Uterus (tissue), 4 donors: ENCODE results near the gene CHST15. TPM values are rescaled to one million over a fixed set of nuclear protein-coding genes. Genes with fewer than 3 reads are reported as not detected.

Source experiments
- DNase-seq, 2 donors: peaks; one replicate each; pipeline ENCODE4 v3.0.0-alpha.2; 2019 to 2020
- H3K27ac ChIP-seq, 2 donors: fragments of 200-600 bp; sonication (generic); 1 replicate in 1 of 2; 2 replicates in 1 of 2; pipeline ENCODE4 v1.5.1; 2016 to 2018
- H3K27me3 ChIP-seq, 2 donors: fragments of 200-600 bp; sonication (generic); one replicate each; pipeline ENCODE4 v1.5.1; 2018 to 2019; ENCODE audit warnings: control low read depth in 1 of 2
- H3K36me3 ChIP-seq, 2 donors: fragments of 200-600 bp; sonication (generic); one replicate each; pipeline ENCODE4 v1.5.1; 2019; ENCODE audit warnings: control low read depth in 1 of 2
- H3K4me1 ChIP-seq, 2 donors: fragments of 200-600 bp; sonication (generic); one replicate each; pipeline ENCODE4 v1.5.1; 2018 to 2019; ENCODE audit warnings: control low read depth in 1 of 2
- H3K4me3 ChIP-seq, 2 donors: fragments of 200-600 bp; sonication (generic); 1 replicate in 1 of 2; 2 replicates in 1 of 2; pipeline ENCODE4 v1.5.1; 2018 to 2019; ENCODE audit warnings: mild to moderate bottlenecking in 1 of 2
- H3K9me3 ChIP-seq, 2 donors: fragments of 200-600 bp; sonication (generic); one replicate each; pipeline ENCODE4 v1.5.1; 2019; ENCODE audit warnings: control low read depth in 1 of 2
- POLR2A ChIP-seq, 2 donors: fragments of 450-650 bp; IDR thresholded peaks; one replicate each; pipeline ENCODE4 v1.6.1; 2016; ENCODE audit warnings: antibody characterized with exemption in 2 of 2, mild to moderate bottlenecking in 1 of 2, moderate library complexity in 1 of 2
- intact Hi-C: fragments of 100-400 bp; cut with DNase I; formaldehyde crosslinking; loops from one replicate; pipeline ENCODE4 v1.15.1; 2023; ENCODE audit warnings: low total_unique reads
- total RNA-seq, 4 donors: library from RNA; depleted of rRNA in 3 of 4; stranded (reverse); fragments of >200 nt in 3 of 4; gene quantifications; one replicate each; pipeline versions ENCODE4 v1.1.0 to v1.2.4, GENCODE V29; 2014 to 2023
- TF ChIP-seq, protein P1 (sequence below), 4 experiments: fragments of 200-600 bp in 2 of 4; fragments of 450-650 bp in 2 of 4; sonication (generic) in 2 of 4; IDR thresholded peaks; one replicate each; pipeline ENCODE4 v1.5.1; 2016 to 2019; ENCODE audit warnings: antibody characterized with exemption in 4 of 4, mild to moderate bottlenecking in 2 of 4, moderate library complexity in 1 of 4
- donor health status: DM: yes; HTN: yes; CAD: no.

Gene CHST15
- total RNA-seq, 4 donors from 2014 or later = 9.7 to 28.5 (median 17.8) TPM

DNA sequence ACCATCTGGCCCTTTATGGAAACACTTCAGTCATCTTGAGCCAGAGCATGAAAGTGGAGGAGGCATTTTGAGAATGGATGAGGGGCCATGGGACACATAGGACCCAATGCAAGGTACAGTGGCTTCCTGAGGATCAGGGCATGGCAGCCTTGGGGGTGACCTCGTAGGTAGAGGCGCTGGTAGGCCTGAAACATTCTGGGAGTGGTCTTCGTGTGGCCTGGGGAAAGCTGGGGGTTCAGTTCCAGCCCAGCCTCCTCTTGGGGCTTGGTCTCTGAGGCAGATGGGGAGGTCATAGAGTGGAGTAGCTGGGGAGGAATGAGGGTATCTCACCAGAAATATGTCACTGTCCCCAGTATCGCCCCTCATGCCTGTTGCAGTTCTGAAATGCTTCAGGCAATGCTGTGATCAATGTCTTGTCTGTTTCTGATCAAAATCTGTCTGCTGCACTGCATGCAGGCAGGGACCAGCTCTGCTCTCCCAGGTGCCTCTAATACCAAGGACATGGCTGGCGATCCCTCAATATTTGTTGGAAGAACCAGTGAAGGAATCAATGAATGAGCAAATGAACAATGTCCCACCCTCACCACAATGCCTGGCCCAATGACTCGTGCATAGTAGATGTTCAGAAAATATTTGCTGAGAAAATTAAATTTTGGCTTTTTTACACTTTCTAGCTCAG lies 90.9 kb downstream of the CHST15 start:
- Histone ChIP-seq H3K27me3 (no peaks in the 10 kb centered on the region), H3K36me3 (no peaks in the 10 kb centered on the region), H3K4me1 (no peaks in the 10 kb centered on the region), H3K9me3 (no peaks in the 10 kb centered on the region), H3K4me3 (no peak overlapping the region), H3K27ac (no peak overlapping the region)
- DNase-seq = no peak
- no peak for TF ChIP-seq POLR2A (IDR thresholded peaks at IDR 0.05)
- TF ChIP-seq, protein P1, sequence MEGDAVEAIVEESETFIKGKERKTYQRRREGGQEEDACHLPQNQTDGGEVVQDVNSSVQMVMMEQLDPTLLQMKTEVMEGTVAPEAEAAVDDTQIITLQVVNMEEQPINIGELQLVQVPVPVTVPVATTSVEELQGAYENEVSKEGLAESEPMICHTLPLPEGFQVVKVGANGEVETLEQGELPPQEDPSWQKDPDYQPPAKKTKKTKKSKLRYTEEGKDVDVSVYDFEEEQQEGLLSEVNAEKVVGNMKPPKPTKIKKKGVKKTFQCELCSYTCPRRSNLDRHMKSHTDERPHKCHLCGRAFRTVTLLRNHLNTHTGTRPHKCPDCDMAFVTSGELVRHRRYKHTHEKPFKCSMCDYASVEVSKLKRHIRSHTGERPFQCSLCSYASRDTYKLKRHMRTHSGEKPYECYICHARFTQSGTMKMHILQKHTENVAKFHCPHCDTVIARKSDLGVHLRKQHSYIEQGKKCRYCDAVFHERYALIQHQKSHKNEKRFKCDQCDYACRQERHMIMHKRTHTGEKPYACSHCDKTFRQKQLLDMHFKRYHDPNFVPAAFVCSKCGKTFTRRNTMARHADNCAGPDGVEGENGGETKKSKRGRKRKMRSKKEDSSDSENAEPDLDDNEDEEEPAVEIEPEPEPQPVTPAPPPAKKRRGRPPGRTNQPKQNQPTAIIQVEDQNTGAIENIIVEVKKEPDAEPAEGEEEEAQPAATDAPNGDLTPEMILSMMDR (IDR thresholded peaks at IDR 0.05) = no peak
- intact Hi-C loops = no loop called here

DNA sequence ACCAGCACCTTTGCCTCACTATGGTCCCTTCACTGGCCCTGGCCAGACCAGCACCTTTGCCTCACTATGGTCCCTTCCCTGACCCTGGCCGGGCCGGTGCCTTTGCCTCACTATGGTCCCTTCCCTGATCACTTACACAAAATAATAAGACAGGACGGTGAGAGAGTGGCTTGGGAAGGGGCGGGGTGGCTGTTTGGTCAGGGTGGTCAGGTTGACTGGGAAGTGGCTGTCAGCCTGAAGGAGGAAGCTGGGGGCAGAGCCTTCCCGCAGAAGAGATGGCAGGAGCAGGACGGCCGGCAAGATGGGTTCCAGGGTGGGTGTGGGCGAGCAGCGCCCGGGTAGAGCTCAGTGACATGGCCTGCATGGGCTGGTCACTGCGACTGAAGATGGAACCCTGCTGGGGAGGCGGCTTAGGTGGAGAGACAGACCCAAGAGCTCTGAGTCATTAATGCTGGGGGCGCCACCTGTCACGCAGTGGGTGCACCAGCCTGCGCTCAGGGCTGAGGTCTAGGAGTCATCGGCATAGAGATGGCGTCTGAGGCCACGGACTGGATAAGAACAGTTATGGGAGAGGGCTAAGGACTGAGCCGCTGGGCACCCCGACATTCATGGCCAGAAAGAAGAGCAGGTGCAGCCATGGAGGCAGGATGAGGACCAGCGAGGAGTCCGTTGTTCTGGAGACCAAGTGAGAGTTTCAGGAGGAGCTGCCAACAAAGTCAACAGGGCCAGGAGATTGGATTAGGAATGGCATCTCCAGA lies 91.8 kb downstream of the CHST15 start:
- H3K36me3 ChIP-seq = no peaks in the 10 kb centered on the region
- no peak for DNase-seq
- no peaks in the 10 kb centered on the region for H3K4me1 ChIP-seq
- H3K9me3 ChIP-seq = no peaks in the 10 kb centered on the region
- no peak overlapping the region for H3K27ac ChIP-seq
- TF ChIP-seq POLR2A (IDR thresholded peaks at IDR 0.05) = no peak
- TF ChIP-seq, protein P1 (IDR thresholded peaks at IDR 0.05) = no peak
- H3K27me3 ChIP-seq = no peaks in the 10 kb centered on the region
- intact Hi-C loops = no loop called here
- no peak overlapping the region for H3K4me3 ChIP-seq

DNA sequence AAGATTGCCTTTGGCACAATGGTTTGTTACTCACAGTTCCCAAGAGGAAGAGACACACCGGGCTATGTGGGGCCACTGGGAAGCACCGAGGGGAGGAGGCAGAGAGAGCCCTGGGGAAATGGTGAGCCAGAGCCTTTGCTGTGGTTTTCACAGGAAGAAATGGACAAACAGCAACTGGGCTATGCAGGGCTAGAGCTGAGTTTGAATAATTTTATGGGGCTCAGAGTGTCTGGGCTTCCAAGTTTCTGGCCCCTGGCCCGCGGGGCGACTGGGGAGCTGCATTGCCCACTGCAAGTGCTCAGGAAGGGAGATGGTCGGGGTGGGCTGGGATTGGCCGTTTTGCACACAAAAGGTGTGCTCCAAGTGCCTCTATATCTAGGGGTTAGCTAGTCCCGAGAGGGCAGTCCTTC lies 92.6 kb downstream of the CHST15 start:
- TF ChIP-seq, protein P1 (IDR thresholded peaks at IDR 0.05) = no peak
- TF ChIP-seq POLR2A (IDR thresholded peaks at IDR 0.05) = no peak
- Histone ChIP-seq H3K27me3 (no peaks in the 10 kb centered on the region), H3K36me3 (no peaks in the 10 kb centered on the region), H3K4me3 (no peak overlapping the region), H3K4me1 (no peaks in the 10 kb centered on the region), H3K9me3 (no peaks in the 10 kb centered on the region), H3K27ac (no peak overlapping the region)
- no peak for DNase-seq
- intact Hi-C loops = no loop called here

DNA sequence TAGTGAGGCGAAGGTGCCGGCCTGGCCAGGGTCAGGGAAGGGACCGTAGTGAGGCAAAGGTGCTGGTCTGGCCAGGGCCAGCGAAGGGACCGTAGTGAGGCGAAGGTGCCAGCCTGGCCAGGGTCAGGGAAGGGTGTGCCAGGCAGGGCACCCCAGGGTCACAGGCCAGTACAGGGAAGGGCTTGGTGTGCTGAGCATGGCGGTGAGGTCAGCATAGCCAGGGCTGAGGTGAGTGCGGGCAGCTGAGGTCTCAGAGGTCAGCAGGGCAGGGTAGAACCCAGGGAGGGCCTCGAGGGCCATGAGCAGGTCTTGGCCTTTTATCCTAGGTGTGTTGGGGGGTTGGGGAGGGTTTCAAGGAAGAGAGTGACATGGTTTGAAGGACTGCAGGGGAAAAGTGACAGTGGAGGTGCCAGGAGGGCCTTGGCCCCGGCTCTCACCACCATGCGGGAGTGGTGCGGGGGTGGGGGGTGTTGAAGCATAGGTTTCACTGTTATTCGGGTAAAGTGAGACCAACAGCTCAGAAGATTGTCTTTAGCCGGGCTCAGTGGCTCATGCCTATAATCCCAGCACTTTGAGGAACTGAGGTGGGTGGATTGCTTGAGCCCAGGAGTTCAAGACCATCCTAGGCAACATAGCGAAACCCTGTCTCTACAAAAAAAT lies 93.3 kb downstream of the CHST15 start:
- H3K36me3 ChIP-seq = no peaks in the 10 kb centered on the region
- TF ChIP-seq, protein P1 (IDR thresholded peaks at IDR 0.05) = no peak
- TF ChIP-seq POLR2A (IDR thresholded peaks at IDR 0.05) = no peak
- no peaks in the 10 kb centered on the region for H3K4me1 ChIP-seq
- H3K27me3 ChIP-seq = no peaks in the 10 kb centered on the region
- H3K27ac ChIP-seq = no peak overlapping the region
- no peak for DNase-seq
- H3K4me3 ChIP-seq = no peak overlapping the region
- no peaks in the 10 kb centered on the region for H3K9me3 ChIP-seq
- intact Hi-C loops = no loop called here

DNA sequence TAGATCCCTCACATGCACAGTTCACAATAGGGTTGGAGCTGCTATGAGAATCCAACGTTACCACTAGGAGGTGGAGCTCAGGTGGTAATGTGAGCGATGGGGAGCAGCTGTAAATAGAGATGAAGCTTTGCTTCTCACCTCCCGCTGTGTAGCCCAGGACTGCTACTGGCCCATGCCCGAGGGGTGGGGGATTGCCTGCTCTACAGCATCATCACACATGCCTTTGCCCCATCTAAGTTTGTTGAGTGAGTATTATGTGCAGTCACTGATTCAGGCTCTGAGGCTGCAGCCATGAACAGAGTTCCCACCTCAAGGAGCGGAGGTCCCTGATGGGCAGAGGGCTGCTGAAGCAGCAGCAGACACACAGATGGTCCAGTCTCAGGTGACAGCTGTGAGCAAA lies 94.1 kb downstream of the CHST15 start:
- no peak for DNase-seq

More for the DNA sequence above, 94.1 kb downstream of the CHST15 start:
- intact Hi-C loops = no loop called here
- Histone ChIP-seq H3K36me3 (no peaks in the 10 kb centered on the region), H3K4me3 (no peak overlapping the region), H3K9me3 (no peaks in the 10 kb centered on the region), H3K4me1 (no peaks in the 10 kb centered on the region), H3K27ac (no peak overlapping the region), H3K27me3 (no peaks in the 10 kb centered on the region)
- no peak for TF ChIP-seq POLR2A (IDR thresholded peaks at IDR 0.05)
- TF ChIP-seq, protein P1 (IDR thresholded peaks at IDR 0.05) = no peak
